AG08395 (cell line): ENCODE results near the gene RPS2.
"Not testable (repeated sequence)": the region's sequence is repeated elsewhere in the genome, so short reads cannot be mapped to it uniquely, and the experiment has no call there.

ENCODE experiments used
- DNase-seq: peaks from one replicate; pipeline ENCODE4 v3.0.0; 2012; ENCODE audit warnings: mixed read lengths, low spot score

RPS2 gene

GRCh38 chr16:1962161-1963153, 2.2 kb downstream of the RPS2 start:
- not testable (repeated sequence) for DNase-seq

- no peak for DNase-seq
Measured at GRCh38 chr16:1961651-1962067, 3.0 kb downstream of the RPS2 start.

GRCh38 chr16:1960665-1961630, 3.7 kb downstream of the RPS2 start:
- DNase-seq, result no peak

- peak; percentile 93 for DNase-seq
Measured at GRCh38 chr16:1959269-1960039, 5.2 kb downstream of the RPS2 start, which contains the start of gene NDUFB10. Gene NDUFB10 (plus strand): TSS chr16:1959538. CDS start chr16:1959625, 87 bp downstream.

- no peak for DNase-seq
Measured at GRCh38 chr16:1958715-1959268, 5.8 kb downstream of the RPS2 start.

GRCh38 chr16:1958143-1958491, 6.5 kb downstream of the RPS2 start:
- not testable (repeated sequence) for DNase-seq

GRCh38 chr16:1957434-1958142, 7.0 kb downstream of the RPS2 start:
- not testable (repeated sequence) for DNase-seq

GRCh38 chr16:1953734-1954133, 10.9 kb downstream of the RPS2 start:
- no peak for DNase-seq

- DNase-seq, result no peak
Measured at GRCh38 chr16:1950559-1950958, 14.1 kb downstream of the RPS2 start.

- DNase-seq, result no peak
Measured at GRCh38 chr16:1950047-1950446, 14.6 kb downstream of the RPS2 start.

- no peak for DNase-seq
Measured at GRCh38 chr16:1949507-1949906, 15.1 kb downstream of the RPS2 start.

GRCh38 chr16:1947369-1947670, 17.3 kb downstream of the RPS2 start:
- DNase-seq, result no peak

GRCh38 chr16:1946495-1947368, 17.9 kb downstream of the RPS2 start:
- no peak for DNase-seq

GRCh38 chr16:1945559-1946391, 18.9 kb downstream of the RPS2 start:
- DNase-seq, result no peak

- DNase-seq, result no peak
Measured at GRCh38 chr16:1944612-1945199, 19.9 kb downstream of the RPS2 start.

- DNase-seq, result peak; percentile 100
Measured at GRCh38 chr16:1942810-1943726, 21.6 kb downstream of the RPS2 start, which contains the start of gene MSRB1. Gene MSRB1 (minus strand): TSS chr16:1943199. CDS start chr16:1943156, 43 bp downstream.
